HTERT RPE-1 (cell line): Measurements from ENCODE around the gene CTNNA2.

Experiments used
- in situ Hi-C: fragments of 300-500 bp; cut with MboI; formaldehyde crosslinking; loops from 4 replicates; pipeline ENCODE4 v1.14.3; 2020; ENCODE audit warnings: low sequenced_read_pairs

CTNNA2 gene

GRCh38 chr2:80437959-80438358, 925.1 kb downstream of the CTNNA2 start:
- in situ Hi-C loops, result no loop called here

GRCh38 chr2:80438686-80439085, 925.8 kb downstream of the CTNNA2 start:
- in situ Hi-C loops, result no loop called here

DNA sequence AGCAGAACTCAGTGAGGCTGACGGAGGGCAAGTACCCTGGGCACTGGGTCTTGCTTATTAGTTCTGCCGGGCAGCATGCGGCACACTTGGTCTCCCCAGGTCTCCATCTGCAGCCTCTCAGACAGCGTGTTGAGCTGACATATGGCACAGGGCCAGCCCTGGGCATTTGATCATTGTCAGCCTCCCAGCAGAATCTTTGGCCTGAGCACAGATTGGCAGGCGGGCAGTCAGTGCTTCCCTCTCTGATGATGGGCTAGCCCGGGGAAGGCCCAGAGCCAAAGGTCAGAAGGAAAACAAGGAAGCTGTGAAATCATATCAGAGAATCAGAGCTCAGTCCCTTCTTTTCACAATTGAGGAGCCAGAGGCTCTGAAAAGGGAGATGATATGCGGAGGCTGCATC, 941.8 kb downstream of the CTNNA2 start:
- in situ Hi-C loops, result no loop called here

- in situ Hi-C loops, result no loop called here
Measured at GRCh38 chr2:80459028-80459427, 946.2 kb downstream of the CTNNA2 start.

GRCh38 chr2:80461505-80462197, 948.8 kb downstream of the CTNNA2 start:
- in situ Hi-C loops, result no loop called here

- in situ Hi-C loops, result no loop called here
Measured at GRCh38 chr2:80462654-80463053, 949.8 kb downstream of the CTNNA2 start.

DNA sequence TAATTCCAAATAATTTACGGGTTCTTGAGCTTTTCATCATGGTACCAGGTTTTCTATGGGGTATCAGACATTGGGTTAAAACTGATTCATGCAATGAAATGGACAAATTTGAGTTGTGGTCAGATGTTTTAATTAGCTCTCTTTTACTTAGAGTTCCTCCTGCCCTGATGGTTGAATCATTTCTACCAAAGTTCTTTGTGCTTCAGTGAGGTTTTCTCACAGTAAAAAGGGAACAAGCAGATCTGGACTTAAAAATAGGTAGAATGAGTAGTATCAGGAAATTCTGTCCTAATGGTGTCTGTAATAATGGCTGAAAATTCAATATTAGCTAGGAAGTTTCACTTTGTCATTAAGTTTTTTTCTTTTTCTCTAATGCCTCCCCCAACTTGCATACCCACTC, 951.4 kb downstream of the CTNNA2 start:
- in situ Hi-C loops, result no loop called here

DNA sequence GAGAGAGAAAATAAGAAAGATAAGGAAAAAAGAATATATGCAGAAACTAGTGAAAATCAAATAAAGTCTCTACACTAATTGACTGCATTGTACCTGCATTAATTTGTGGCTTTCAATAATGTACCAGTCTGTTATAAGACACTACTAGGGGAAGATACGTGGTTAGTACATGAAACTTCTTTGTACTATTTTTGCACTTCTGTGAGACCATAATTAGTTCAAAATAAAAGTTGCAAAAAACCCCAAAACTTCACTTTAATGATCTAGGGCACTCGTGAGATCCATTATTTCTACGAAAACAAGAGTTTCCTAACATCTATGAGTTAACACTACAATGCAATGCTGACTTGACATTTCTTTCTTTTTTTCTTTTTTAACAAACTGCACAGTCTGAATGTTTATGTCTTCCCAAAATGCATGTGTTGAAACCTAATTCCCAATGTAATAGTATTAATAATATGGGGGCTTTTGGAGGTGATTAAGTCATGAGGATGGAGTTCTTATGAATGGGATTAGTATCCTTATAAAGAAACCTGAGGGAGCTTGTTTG, 954.5 kb downstream of the CTNNA2 start:
- in situ Hi-C loops, result no loop called here

- in situ Hi-C loops, result no loop called here
Measured at GRCh38 chr2:80469428-80469827, 956.6 kb downstream of the CTNNA2 start.

DNA sequence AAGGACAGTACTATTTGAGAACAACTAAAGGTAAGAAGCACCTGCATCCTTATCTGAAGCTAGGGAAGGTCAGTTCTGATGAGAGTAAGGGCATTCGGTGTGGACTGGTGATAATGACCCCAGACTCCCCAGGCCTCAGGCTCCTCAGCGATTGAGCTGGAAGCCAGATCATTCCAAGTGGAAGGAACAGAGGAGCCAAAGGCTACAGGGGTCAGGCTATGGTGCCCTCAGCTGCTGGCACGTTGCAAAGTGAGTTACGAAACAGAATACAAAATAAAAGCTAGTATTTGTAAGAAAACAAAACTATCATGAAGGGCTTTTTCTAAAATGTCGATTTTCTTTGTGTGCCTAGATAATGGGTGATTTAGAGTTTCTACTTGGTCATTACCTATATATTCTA, 960.2 kb downstream of the CTNNA2 start:
- in situ Hi-C loops, result no loop called here

GRCh38 chr2:80473796-80474195, 960.9 kb downstream of the CTNNA2 start:
- in situ Hi-C loops, result no loop called here

- in situ Hi-C loops, result no loop called here
Measured at GRCh38 chr2:80475970-80476369, 963.1 kb downstream of the CTNNA2 start.

- in situ Hi-C loops, result no loop called here
Measured at GRCh38 chr2:80476535-80477117, 963.8 kb downstream of the CTNNA2 start.

GRCh38 chr2:80482276-80482675, 969.4 kb downstream of the CTNNA2 start:
- in situ Hi-C loops, result no loop called here

- in situ Hi-C loops, result no loop called here
Measured at GRCh38 chr2:80489717-80490116, 976.9 kb downstream of the CTNNA2 start.

GRCh38 chr2:80490964-80491363, 978.1 kb downstream of the CTNNA2 start:
- in situ Hi-C loops, result no loop called here

DNA sequence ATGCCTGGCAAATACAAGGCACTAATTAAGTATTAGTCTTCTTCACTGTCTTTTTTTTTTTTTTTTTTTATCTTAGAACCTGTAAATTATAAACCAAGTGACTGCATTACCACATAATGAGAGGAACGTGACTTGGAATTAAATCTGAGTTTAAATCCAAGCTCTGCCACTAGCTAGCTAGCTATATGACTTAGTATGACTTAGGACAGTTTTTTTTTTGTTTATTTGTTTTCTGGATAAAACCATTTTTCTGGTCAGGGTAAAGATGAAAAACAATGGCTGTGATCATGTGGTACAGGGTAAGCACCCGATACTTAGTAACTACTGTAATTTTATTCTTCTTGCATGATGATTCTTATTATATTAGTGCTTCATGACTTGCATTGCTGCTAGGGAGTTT, 983.5 kb downstream of the CTNNA2 start:
- in situ Hi-C loops, result no loop called here

GRCh38 chr2:80496775-80497174, 983.9 kb downstream of the CTNNA2 start:
- in situ Hi-C loops, result no loop called here

GRCh38 chr2:80499095-80499494, 986.2 kb downstream of the CTNNA2 start:
- in situ Hi-C loops, result no loop called here

GRCh38 chr2:80501874-80502624, 989.2 kb downstream of the CTNNA2 start:
- in situ Hi-C loops, result no loop called here

- in situ Hi-C loops, result no loop called here
Measured at GRCh38 chr2:80506563-80506962, 993.7 kb downstream of the CTNNA2 start.

DNA sequence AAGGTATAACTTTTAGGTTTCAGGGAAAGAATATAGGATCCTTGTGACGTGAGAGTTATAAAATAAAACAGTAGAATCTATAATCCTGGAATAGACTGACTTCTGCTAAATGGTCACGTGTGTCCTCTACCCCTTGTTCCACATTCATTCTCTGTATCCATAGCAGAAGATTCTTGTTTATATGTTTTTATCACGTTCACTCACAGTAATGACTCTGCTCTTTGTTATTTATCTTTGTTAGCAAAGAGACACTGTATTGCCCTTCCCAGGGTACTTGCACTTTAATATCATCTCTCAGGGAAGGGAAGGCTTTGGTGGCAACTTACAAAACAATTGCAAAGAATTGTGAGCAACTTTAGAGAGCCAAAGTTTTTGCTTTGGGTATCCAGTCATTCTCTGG, 997.9 kb downstream of the CTNNA2 start:
- in situ Hi-C loops, result no loop called here
